HepG2 (cell line): ENCODE data around the gene CCDC142. TPM values are rescaled to one million over a fixed set of nuclear protein-coding genes. Genes with fewer than 3 reads are reported as not detected.

Experiments used
- ZFP36L1 ChIP-seq: sonication (generic); formaldehyde crosslinking; IDR thresholded peaks from 2 replicates; pipeline ENCODE4 v1.8.0; 2022; ENCODE audit warnings: mild to moderate bottlenecking, missing genetic modification reagents, moderate library complexity
- ZHX2 ChIP-seq, 2 experiments: sonication (generic) in 1 of 2; formaldehyde crosslinking in 1 of 2; IDR thresholded peaks; 2 replicates each; pipeline versions ENCODE4 v1.6.1 to v1.9.0; 2014 to 2022; ENCODE audit warnings: antibody characterized with exemption in 1 of 2, borderline replicate concordance in 1 of 2, inconsistent platforms in 1 of 2, low read depth in 1 of 2, missing genetic modification reagents in 1 of 2
- ZNF746 ChIP-seq: sonication (generic); formaldehyde crosslinking; IDR thresholded peaks from 2 replicates; pipeline ENCODE4 v1.8.0; 2022; ENCODE audit warnings: mild to moderate bottlenecking, missing genetic modification reagents
- polyA plus RNA-seq, 8 experiments: library from polyadenylated mRNA; depleted of rRNA in 3 of 8; stranded (reverse) in 7 of 8; unstranded in 1 of 8; fragments of >200 nt; fragmentation: Illumina TruSeq in 4 of 8; extraction: Trizol in 4 of 8; gene quantifications; 2 replicates each; pipeline versions ENCODE4 v1.2.1 to v1.2.3, GENCODE V29; 2011 to 2016; ENCODE audit warnings: low read depth in 4 of 8, missing spikeins in 1 of 8, mixed read lengths in 1 of 8; ENCODE audit not compliant: insufficient read depth in 1 of 8
- total RNA-seq, 5 experiments: library from RNA; depleted of rRNA; stranded (reverse); fragments of >200 nt; fragmentation: Illumina TruSeq; extraction: Trizol; gene quantifications; 2 replicates each; pipeline ENCODE4 v1.2.3, GENCODE V29; 2016; ENCODE audit warnings: low read depth in 1 of 5

Gene CCDC142
- total and polyA plus RNA-seq, 2 of the 13 experiments (the other 11 are each of a cell fraction or from before 2014, with no cell fraction given), result 14.7 to 30.4 TPM

- TF ChIP-seq ZHX2 (IDR thresholded peaks at IDR 0.05; ENCODE audit: low read depth) (0 out of 2 replicates have a peak, but pooled peaks have one; percentile 21), ZHX2 (CRISPR knock-in tag; IDR thresholded peaks at IDR 0.05; ENCODE audit: borderline replicate concordance) (no peak), ZFP36L1 (CRISPR knock-in tag) (no peak), ZNF746 (no peak)
Measured at GRCh38 chr2:74515271-74515980, 32.6 kb upstream of the CCDC142 start (continued).
